ENCODE results near the gene TBC1D2B.
"Not testable (repeated sequence)": the region's sequence is repeated elsewhere in the genome, so short reads cannot be mapped to it uniquely, and the experiment has no call there.

The TBC1D2B gene

GRCh38 chr15:77999486-77999885 is 78.0 kb downstream of the TBC1D2B start:
- DNase-seq = no peak

- no peak for DNase-seq
Observed at GRCh38 chr15:77998592-77998991, 78.9 kb downstream of the TBC1D2B start.

- DNase-seq = not testable (repeated sequence)
Observed at GRCh38 chr15:77997761-77998554, 79.6 kb downstream of the TBC1D2B start.

GRCh38 chr15:77997221-77997620 is 80.3 kb downstream of the TBC1D2B start:
- not testable (repeated sequence) for DNase-seq

- DNase-seq = not testable (repeated sequence)
Observed at GRCh38 chr15:77996713-77997171, 80.8 kb downstream of the TBC1D2B start.

- not testable (repeated sequence) for DNase-seq
Observed at GRCh38 chr15:77996226-77996625, 81.3 kb downstream of the TBC1D2B start.

GRCh38 chr15:77995537-77995918 is 82.0 kb downstream of the TBC1D2B start:
- DNase-seq = not testable (repeated sequence)

GRCh38 chr15:77994893-77995536 is 82.5 kb downstream of the TBC1D2B start:
- DNase-seq = not testable (repeated sequence)

- not testable (repeated sequence) for DNase-seq
Observed at GRCh38 chr15:77993970-77994693, 83.4 kb downstream of the TBC1D2B start.

GRCh38 chr15:77993374-77993911 is 84.1 kb downstream of the TBC1D2B start:
- no peak for DNase-seq

GRCh38 chr15:77992356-77993222 is 84.9 kb downstream of the TBC1D2B start:
- no peak for DNase-seq

- not testable (repeated sequence) for DNase-seq
Observed at GRCh38 chr15:77991658-77992201, 85.8 kb downstream of the TBC1D2B start.

GRCh38 chr15:77991029-77991406 is 86.5 kb downstream of the TBC1D2B start:
- no peak for DNase-seq

GRCh38 chr15:77989296-77990143 is 88.0 kb downstream of the TBC1D2B start:
- no peak for DNase-seq

GRCh38 chr15:77988347-77989295 is 88.9 kb downstream of the TBC1D2B start:
- no peak for DNase-seq

- DNase-seq = not testable (repeated sequence)
Observed at GRCh38 chr15:77987765-77988136, 89.8 kb downstream of the TBC1D2B start.

GRCh38 chr15:77986891-77987764 is 90.4 kb downstream of the TBC1D2B start:
- DNase-seq = no peak

- DNase-seq = no peak
Observed at GRCh38 chr15:77985931-77986480, 91.5 kb downstream of the TBC1D2B start.

All from NCI-H2081 treated with DMSO at 0.1 percent for 48 hours (cell line).